Fibroblast of lung (primary cell): ENCODE measurements around the gene NEURL1. TPM values are rescaled to one million over a fixed set of nuclear protein-coding genes. Genes with fewer than 3 reads are reported as not detected.

ENCODE experiments used
- DNase-seq, 2 donors: peaks; one replicate each; pipeline versions ENCODE4 v3.0.0 to v3.0.0-alpha.2; 2010; ENCODE audit warnings: low read depth in 2 of 2
- H2AFZ ChIP-seq: 2 replicates; pipeline ENCODE4 v1.5.1; 2012; ENCODE audit warnings: low read length, control low read depth, inconsistent platforms
- H3K27ac ChIP-seq: 2 replicates; pipeline ENCODE4 v1.5.1; 2011; ENCODE audit warnings: low read length, control low read depth; ENCODE audit not compliant: insufficient read depth
- H3K27me3 ChIP-seq: 2 replicates; pipeline ENCODE4 v1.5.1; 2011; ENCODE audit warnings: mild to moderate bottlenecking, low read length; ENCODE audit not compliant: control insufficient read depth, insufficient read depth
- H3K36me3 ChIP-seq: 2 replicates; pipeline ENCODE4 v1.5.1; 2011; ENCODE audit warnings: low read length; ENCODE audit not compliant: control insufficient read depth, insufficient read depth
- H3K4me1 ChIP-seq: 2 replicates; pipeline ENCODE4 v1.5.1; 2011; ENCODE audit warnings: low read length; ENCODE audit not compliant: control insufficient read depth, insufficient read depth; ENCODE audit errors: extremely low read depth
- H3K4me2 ChIP-seq: 2 replicates; pipeline ENCODE4 v1.5.1; 2011; ENCODE audit warnings: low read length, control low read depth; ENCODE audit not compliant: insufficient read depth; ENCODE audit errors: extremely low read depth
- H3K4me3 ChIP-seq, 4 experiments: fragments of 200-600 bp in 1 of 4; sonication (generic) in 1 of 4; replicated peaks in 1 of 4; 2 replicates each; pipeline ENCODE4 v1.5.1; 2011 to 2016; ENCODE audit warnings: low read length in 4 of 4, low read depth in 3 of 4, mild to moderate bottlenecking in 3 of 4, control low read depth in 2 of 4, inconsistent platforms in 1 of 4, mixed read lengths in 1 of 4; ENCODE audit not compliant: insufficient read depth in 1 of 4; ENCODE audit errors: control extremely low read depth in 1 of 4
- H3K79me2 ChIP-seq: 2 replicates; pipeline ENCODE4 v1.5.1; 2012; ENCODE audit warnings: mild to moderate bottlenecking, low read length, inconsistent platforms; ENCODE audit not compliant: control insufficient read depth, insufficient read depth
- H3K9ac ChIP-seq: 2 replicates; pipeline ENCODE4 v1.5.1; 2011; ENCODE audit warnings: mild to moderate bottlenecking, low read length, control low read depth; ENCODE audit not compliant: insufficient read depth
- H3K9me3 ChIP-seq: 2 replicates; pipeline ENCODE4 v1.5.1; 2012; ENCODE audit warnings: low read depth, low read length; ENCODE audit not compliant: control insufficient read depth, insufficient read depth
- H4K20me1 ChIP-seq: 2 replicates; pipeline ENCODE4 v1.5.1; 2011; ENCODE audit warnings: low read length; ENCODE audit not compliant: control insufficient read depth, insufficient read depth; ENCODE audit errors: extremely low read depth
- CTCF ChIP-seq, 2 donors: IDR thresholded peaks in 1 of 2; conservative IDR thresholded peaks in 1 of 2; 1 replicate in 1 of 2; 2 replicates in 1 of 2; pipeline ENCODE4 v1.5.1; 2011 to 2012; ENCODE audit warnings: low read length in 2 of 2, control low read depth in 1 of 2, inconsistent platforms in 1 of 2, low read depth in 1 of 2, mild to moderate bottlenecking in 1 of 2
- EZH2 ChIP-seq: IDR thresholded peaks from 2 replicates; pipeline ENCODE4 v1.5.1; 2012; ENCODE audit warnings: low read length, control low read depth, mild to moderate bottlenecking; ENCODE audit errors: missing control alignments
- polyA plus RNA-seq, 2 donors: library from polyadenylated mRNA; depleted of rRNA in 1 of 2; stranded (reverse) in 1 of 2; unstranded in 1 of 2; fragments of >200 nt; gene quantifications; 2 replicates each; pipeline ENCODE4 v1.2.1, GENCODE V29; 2011 to 2012; ENCODE audit warnings: missing spikeins in 1 of 2
- total RNA-seq: library from RNA; depleted of rRNA; stranded (reverse); fragments of >200 nt; gene quantifications from 2 replicates; pipeline ENCODE4 v1.2.1, GENCODE V29; 2014

The NEURL1 gene
- total and polyA plus RNA-seq, 2 donors (not counting 1 experiment from before 2014, with no cell fraction given): 0.12 TPM; not detected in 1

- Histone ChIP-seq H3K4me3 (no peak overlapping the region), H3K9ac (no peak overlapping the region), H3K27me3 (no peaks in the 10 kb centered on the region), H2AFZ (no peak overlapping the region), H3K36me3 (no peaks in the 10 kb centered on the region), H3K9me3 (no peaks in the 10 kb centered on the region), H3K79me2 (no peaks in the 10 kb centered on the region), H3K4me2 (no peak overlapping the region), H3K27ac (no peak overlapping the region), H3K4me1 (peaks cover 2% of the 10 kb centered on the region), H4K20me1 (no peaks in the 10 kb centered on the region)
- TF ChIP-seq EZH2: no peak
- no peak for TF ChIP-seq CTCF (conservative IDR thresholded peaks at IDR 0.05 in 1 of 2, IDR thresholded peaks at IDR 0.05 in 1 of 2; ENCODE audit: low read depth in 1 of 2, low read length in 2 of 2)
- DNase-seq: peak in 1 of 2 donors; percentile 42
Measured at GRCh38 chr10:103466734-103467133, 26.8 kb upstream of the NEURL1 start.

- H3K9ac ChIP-seq: no peak overlapping the region
- no peaks in the 10 kb centered on the region for H3K9me3 ChIP-seq
- no peaks in the 10 kb centered on the region for H4K20me1 ChIP-seq
- H3K4me3 ChIP-seq: no peak overlapping the region
- H3K4me2 ChIP-seq: no peak overlapping the region
- H3K79me2 ChIP-seq: no peaks in the 10 kb centered on the region
- no peaks in the 10 kb centered on the region for H3K27me3 ChIP-seq
- no peak overlapping the region for H2AFZ ChIP-seq
- no peak overlapping the region for H3K27ac ChIP-seq
- DNase-seq: no peak
- no peak for TF ChIP-seq CTCF (conservative IDR thresholded peaks at IDR 0.05 in 1 of 2, IDR thresholded peaks at IDR 0.05 in 1 of 2; ENCODE audit: low read depth in 1 of 2, low read length in 2 of 2)
- TF ChIP-seq EZH2: no peak
- H3K4me1 ChIP-seq: peaks cover 2% of the 10 kb centered on the region
- H3K36me3 ChIP-seq: no peaks in the 10 kb centered on the region
Measured at GRCh38 chr10:103467406-103467805, 26.1 kb upstream of the NEURL1 start.

- no peak overlapping the region for H2AFZ ChIP-seq
- H3K79me2 ChIP-seq: no peaks in the 10 kb centered on the region
- no peak for DNase-seq
- H3K36me3 ChIP-seq: no peaks in the 10 kb centered on the region
- H3K4me2 ChIP-seq: no peak overlapping the region
- no peak overlapping the region for H3K27ac ChIP-seq
- peaks cover 2% of the 10 kb centered on the region for H3K4me1 ChIP-seq
- H3K27me3 ChIP-seq: no peaks in the 10 kb centered on the region
- H4K20me1 ChIP-seq: no peaks in the 10 kb centered on the region
- H3K9ac ChIP-seq: no peak overlapping the region
- H3K9me3 ChIP-seq: no peaks in the 10 kb centered on the region
- TF ChIP-seq EZH2: no peak
- no peak for TF ChIP-seq CTCF (conservative IDR thresholded peaks at IDR 0.05 in 1 of 2, IDR thresholded peaks at IDR 0.05 in 1 of 2; ENCODE audit: low read depth in 1 of 2, low read length in 2 of 2)
- no peak overlapping the region for H3K4me3 ChIP-seq
Measured at GRCh38 chr10:103469201-103469600, 24.3 kb upstream of the NEURL1 start.
